SK-N-SH treated with all-trans-retinoic acid at 6 μM for 48 hours (cell line): ENCODE measurements around the gene LHFPL2.

ENCODE experiments used
- ARNTL ChIP-seq: fragments of 450-650 bp; formaldehyde crosslinking; IDR thresholded peaks from 2 replicates; pipeline ENCODE4 v1.5.0; 2020; ENCODE audit warnings: low read depth, mild to moderate bottlenecking, moderate library complexity, borderline replicate concordance
- BACH2 ChIP-seq: fragments of 250-450 bp; sonication (Bioruptor Pico); IDR thresholded peaks from 2 replicates; pipeline ENCODE4 v1.9.0; 2021; ENCODE audit warnings: mild to moderate bottlenecking, borderline replicate concordance
- CREB5 ChIP-seq: fragments of 250-450 bp; sonication (Bioruptor Pico); IDR thresholded peaks from 2 replicates; pipeline ENCODE4 v1.5.1; 2020; ENCODE audit warnings: low read depth, mild to moderate bottlenecking, moderate library complexity
- PATZ1 ChIP-seq: fragments of 250-450 bp; sonication (Bioruptor Pico); IDR thresholded peaks from 2 replicates; pipeline ENCODE4 v1.8.0; 2020; ENCODE audit warnings: mild to moderate bottlenecking, moderate library complexity, borderline replicate concordance
- PPARA ChIP-seq: fragments of 250-450 bp; sonication (Bioruptor Pico); IDR thresholded peaks from 2 replicates; pipeline ENCODE4 v1.5.0; 2020; ENCODE audit warnings: mild to moderate bottlenecking, borderline replicate concordance
- RARB ChIP-seq: fragments of 250-450 bp; sonication (Bioruptor Pico); IDR thresholded peaks from 2 replicates; pipeline ENCODE4 v1.8.0; 2021; ENCODE audit warnings: mild to moderate bottlenecking, moderate library complexity
- ZFP3 ChIP-seq: fragments of 250-450 bp; sonication (Bioruptor Pico); IDR thresholded peaks from 2 replicates; pipeline ENCODE4 v1.5.0; 2020; ENCODE audit warnings: mild to moderate bottlenecking, moderate library complexity
- ZFP30 ChIP-seq: fragments of 450-650 bp; formaldehyde crosslinking; IDR thresholded peaks from 2 replicates; pipeline ENCODE4 v1.5.0; 2022; ENCODE audit warnings: mild to moderate bottlenecking, moderate library complexity
- ZNF565 ChIP-seq: fragments of 450-650 bp; formaldehyde crosslinking; conservative IDR thresholded peaks from 2 replicates; pipeline ENCODE4 v1.5.0; 2020; ENCODE audit warnings: low read depth, mild to moderate bottlenecking, moderate library complexity
- ZNF70 ChIP-seq: fragments of 450-650 bp; formaldehyde crosslinking; IDR thresholded peaks from 2 replicates; pipeline ENCODE4 v1.5.0; 2020; ENCODE audit warnings: mild to moderate bottlenecking, moderate library complexity

- TF ChIP-seq ZNF70 (CRISPR knock-in tag), result no peak
- TF ChIP-seq PPARA (CRISPR knock-in tag), result no peak
- TF ChIP-seq BACH2 (CRISPR knock-in tag), result no peak
- TF ChIP-seq RARB (CRISPR knock-in tag), result no peak
- no peak for TF ChIP-seq ZFP30 (CRISPR knock-in tag)
- TF ChIP-seq CREB5 (CRISPR knock-in tag), result no peak
- no peak for TF ChIP-seq ARNTL (CRISPR knock-in tag)
- no peak for TF ChIP-seq PATZ1 (CRISPR knock-in tag)
- TF ChIP-seq ZNF565, result no peak
- TF ChIP-seq ZFP3 (CRISPR knock-in tag), result no peak
These were observed 43.0 kb downstream of the LHFPL2 start for GRCh38 chr5:78605611-78606010.
